Effector memory CD4-positive, alpha-beta T cell (primary cell): Measurements from ENCODE around the gene SOBP.

Experiments used
- DNase-seq, 3 donors: peaks; one replicate each; pipeline ENCODE4 v3.0.0-alpha.2; 2020
- H3K27ac ChIP-seq: 2 replicates; pipeline ENCODE4 v1.7.0; 2013; ENCODE audit warnings: mild to moderate bottlenecking, low read length, moderate library complexity; ENCODE audit not compliant: insufficient read depth, poor library complexity, severe bottlenecking
- H3K27me3 ChIP-seq: replicated peaks from 2 replicates; pipeline ENCODE4 v1.7.0; 2013; ENCODE audit warnings: mild to moderate bottlenecking, low read length; ENCODE audit not compliant: insufficient read depth, control insufficient read depth, poor library complexity, severe bottlenecking
- H3K36me3 ChIP-seq: 2 replicates; pipeline ENCODE4 v1.7.0; 2013; ENCODE audit warnings: mild to moderate bottlenecking, low read length, moderate library complexity; ENCODE audit not compliant: control insufficient read depth, insufficient read depth
- H3K4me1 ChIP-seq: 2 replicates; pipeline ENCODE4 v1.7.0; 2013; ENCODE audit warnings: low read length, mild to moderate bottlenecking; ENCODE audit not compliant: control insufficient read depth, insufficient read depth, poor library complexity, severe bottlenecking
- H3K4me3 ChIP-seq: 2 replicates; pipeline ENCODE4 v1.7.0; 2013; ENCODE audit warnings: low read length, low read depth, mild to moderate bottlenecking; ENCODE audit not compliant: insufficient read depth, poor library complexity, severe bottlenecking
- H3K9me3 ChIP-seq: 2 replicates; pipeline ENCODE4 v1.7.0; 2013; ENCODE audit warnings: mild to moderate bottlenecking, low read length, moderate library complexity; ENCODE audit not compliant: control insufficient read depth

Gene SOBP

DNA sequence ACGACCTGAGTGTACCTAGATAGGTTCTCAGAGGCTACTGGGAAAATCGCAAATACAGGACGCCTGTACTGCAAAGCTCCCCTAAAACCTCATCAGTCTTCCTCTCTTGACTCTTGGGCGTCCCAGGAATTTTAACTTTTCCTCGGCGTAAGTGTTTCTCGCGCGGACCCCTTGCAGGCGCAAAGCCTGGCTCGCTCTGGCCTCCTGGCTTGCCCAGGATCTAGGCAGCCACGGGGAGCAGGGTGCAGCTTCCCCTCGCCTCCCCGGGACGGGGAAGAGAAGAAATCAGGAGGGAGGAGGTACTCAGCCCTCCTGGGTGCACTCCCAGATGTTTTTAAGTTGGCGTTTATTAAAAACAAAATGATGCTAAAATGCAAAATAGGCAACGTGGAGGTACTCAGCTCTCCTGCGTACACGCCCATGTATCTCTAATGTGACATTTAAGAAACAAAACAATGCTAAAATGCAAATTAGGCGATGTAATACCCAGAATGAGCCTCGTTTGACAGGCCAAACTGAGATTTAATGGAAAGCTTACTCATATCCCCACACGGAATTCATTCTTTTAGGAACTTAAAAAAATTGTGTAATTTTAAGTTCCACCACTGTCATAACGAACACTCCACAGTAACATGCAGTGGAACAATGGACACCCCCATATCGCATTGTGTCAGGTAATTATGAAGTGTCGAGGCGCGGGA lies 1.6 kb upstream of the SOBP start:
- Histone ChIP-seq H3K36me3 (no peaks in the 10 kb centered on the region), H3K4me3 (peak overlapping the region; percentile 63), H3K27me3 (peaks cover 49% of the 10 kb centered on the region), H3K27ac (no peak overlapping the region), H3K4me1 (peaks cover 30% of the 10 kb centered on the region), H3K9me3 (no peaks in the 10 kb centered on the region)
- no peak for DNase-seq

DNA sequence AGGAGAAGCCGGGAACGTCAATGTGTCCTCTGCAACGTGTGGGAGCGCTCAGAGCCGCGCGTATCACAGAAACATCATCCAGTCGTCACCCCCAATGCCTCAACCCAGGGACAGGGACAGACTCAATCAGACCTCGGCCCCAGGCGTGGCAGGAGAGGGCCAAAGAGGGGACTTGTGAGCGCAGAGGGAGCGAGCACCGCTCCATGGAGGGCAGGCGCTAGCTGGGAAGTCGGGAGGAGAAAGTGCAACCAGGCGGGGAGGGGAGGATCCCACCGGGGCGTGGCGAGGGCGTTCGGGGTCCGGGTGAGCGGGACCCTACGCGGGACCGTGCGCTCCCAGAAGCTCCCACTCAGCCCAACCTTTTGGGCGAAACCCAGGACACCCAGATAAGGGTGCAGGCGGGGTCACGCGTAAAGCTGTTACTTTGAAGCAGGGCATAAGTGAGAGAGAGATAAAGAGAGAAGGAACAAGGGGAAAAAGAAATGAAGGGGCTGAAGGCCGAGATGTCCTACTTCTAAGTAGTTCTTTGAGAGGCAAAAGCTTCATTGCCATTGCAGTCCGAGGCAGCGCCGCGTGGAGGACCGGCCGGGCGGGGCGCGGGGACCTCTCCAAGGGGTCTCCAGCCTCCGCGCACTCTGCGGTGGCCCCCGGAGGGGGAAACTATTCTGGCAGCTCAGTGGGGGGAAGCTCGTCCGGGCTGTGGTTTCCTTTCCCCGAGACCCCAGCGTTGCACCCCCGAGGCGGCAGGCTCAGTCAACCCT lies 862 bp upstream of the SOBP start:
- Histone ChIP-seq H3K4me1 (peaks cover 30% of the 10 kb centered on the region), H3K9me3 (no peaks in the 10 kb centered on the region), H3K27me3 (peaks cover 47% of the 10 kb centered on the region), H3K4me3 (peak overlapping the region; percentile 63), H3K27ac (no peak overlapping the region), H3K36me3 (no peaks in the 10 kb centered on the region)
- DNase-seq, result no peak

DNA sequence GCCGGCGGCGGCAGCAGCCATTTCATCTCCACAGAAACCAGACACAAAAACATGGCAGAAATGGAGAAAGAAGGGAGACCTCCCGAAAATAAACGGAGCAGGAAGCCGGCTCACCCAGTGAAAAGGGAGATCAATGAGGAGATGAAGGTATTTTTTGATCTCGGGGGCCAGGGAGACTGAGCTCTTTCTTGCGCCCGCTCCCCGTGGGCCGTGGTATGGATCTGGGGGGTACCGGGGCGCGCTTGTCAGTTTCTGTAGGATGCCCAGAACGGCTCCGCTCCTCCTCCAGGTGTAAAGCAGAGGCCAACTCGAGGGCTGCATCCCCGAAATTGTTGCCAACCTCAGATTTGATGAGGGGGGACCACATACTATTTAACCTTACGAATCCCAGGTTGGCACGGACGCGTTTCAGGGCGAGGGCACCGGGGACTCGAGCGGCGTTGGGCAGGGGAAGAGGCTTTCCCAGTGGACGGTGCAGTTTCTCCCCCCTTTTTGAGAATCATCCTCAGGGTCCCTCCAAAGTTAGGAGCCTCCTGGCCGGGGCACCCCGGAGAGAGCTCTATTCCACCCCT lies 735 bp downstream of the SOBP start:
- Histone ChIP-seq H3K9me3 (no peaks in the 10 kb centered on the region), H3K4me1 (peaks cover 30% of the 10 kb centered on the region), H3K27ac (no peak overlapping the region), H3K4me3 (peak overlapping the region; percentile 76), H3K27me3 (peaks cover 46% of the 10 kb centered on the region), H3K36me3 (no peaks in the 10 kb centered on the region)
- no peak for DNase-seq

DNA sequence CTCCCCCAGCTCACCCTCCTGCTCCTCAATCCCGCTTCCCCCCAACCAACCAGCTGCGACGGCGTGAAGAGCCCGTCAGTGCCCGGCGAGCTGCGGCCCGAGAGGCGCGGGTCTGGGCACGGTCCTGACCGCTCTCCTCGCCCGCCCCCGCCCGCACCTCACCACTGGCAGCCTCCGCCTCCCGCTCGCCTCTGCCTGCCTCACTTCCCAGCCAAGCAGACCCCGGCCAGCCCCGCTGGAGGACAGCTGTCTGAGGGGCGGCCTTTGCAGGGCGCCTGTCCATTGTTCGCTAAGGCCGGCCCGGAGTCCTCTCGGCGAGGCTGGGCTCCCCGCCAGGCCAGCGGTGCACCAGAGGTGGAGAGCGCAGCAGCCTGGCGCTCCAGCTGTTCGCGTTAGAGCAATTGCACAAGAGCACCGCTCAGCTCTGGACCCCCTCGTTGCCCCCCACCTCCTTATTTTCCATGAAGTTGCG lies 1.3 kb downstream of the SOBP start:
- Histone ChIP-seq H3K27ac (no peak overlapping the region), H3K36me3 (no peaks in the 10 kb centered on the region), H3K4me3 (peak overlapping the region; percentile 76), H3K27me3 (peaks cover 46% of the 10 kb centered on the region), H3K4me1 (peaks cover 30% of the 10 kb centered on the region), H3K9me3 (no peaks in the 10 kb centered on the region)
- DNase-seq, result no peak

DNA sequence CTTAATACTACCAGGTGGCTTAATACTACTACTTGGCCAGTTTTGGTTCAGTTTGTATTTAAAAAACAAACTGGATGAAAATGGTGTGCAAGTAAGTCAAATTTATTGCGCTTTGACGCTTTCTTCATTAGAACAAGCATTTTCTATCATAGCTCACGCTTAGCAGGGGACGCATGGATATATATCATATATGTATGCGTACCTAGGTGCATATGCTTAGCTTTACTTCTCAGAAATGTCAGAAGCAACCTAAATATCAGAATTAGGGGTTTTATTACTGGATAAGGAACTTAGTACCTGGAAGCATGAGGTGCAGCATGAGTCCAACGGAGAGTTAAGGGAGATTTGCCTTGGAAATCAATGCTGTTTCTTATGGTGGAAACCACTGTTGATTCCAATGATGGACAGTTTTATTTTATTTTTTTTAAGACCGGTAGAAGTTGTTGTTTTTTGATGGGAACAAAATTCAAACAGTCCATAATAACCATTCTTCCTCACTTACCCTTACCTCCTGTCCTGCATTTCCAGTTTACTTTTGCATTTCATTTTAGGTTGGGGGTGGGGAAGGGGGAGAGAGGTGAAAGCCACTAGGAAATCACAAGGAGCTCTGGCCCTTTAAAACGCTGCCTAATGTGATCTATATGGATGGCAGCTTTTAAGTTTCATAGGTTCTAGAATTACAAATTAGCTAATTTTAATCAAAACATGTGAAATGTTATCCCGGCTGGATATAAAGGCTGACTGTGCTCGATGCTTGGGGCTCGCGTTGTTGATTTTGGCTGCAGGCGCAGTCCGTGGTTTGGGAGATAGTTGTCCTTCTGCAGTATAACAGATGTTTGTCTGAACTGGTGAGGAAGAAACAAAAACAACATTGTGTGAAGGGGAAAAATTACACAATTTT lies 2.1 kb downstream of the SOBP start:
- Histone ChIP-seq H3K36me3 (no peaks in the 10 kb centered on the region), H3K27me3 (peaks cover 42% of the 10 kb centered on the region), H3K27ac (no peak overlapping the region), H3K4me1 (peaks cover 30% of the 10 kb centered on the region), H3K4me3 (no peak overlapping the region), H3K9me3 (no peaks in the 10 kb centered on the region)
- no peak for DNase-seq

DNA sequence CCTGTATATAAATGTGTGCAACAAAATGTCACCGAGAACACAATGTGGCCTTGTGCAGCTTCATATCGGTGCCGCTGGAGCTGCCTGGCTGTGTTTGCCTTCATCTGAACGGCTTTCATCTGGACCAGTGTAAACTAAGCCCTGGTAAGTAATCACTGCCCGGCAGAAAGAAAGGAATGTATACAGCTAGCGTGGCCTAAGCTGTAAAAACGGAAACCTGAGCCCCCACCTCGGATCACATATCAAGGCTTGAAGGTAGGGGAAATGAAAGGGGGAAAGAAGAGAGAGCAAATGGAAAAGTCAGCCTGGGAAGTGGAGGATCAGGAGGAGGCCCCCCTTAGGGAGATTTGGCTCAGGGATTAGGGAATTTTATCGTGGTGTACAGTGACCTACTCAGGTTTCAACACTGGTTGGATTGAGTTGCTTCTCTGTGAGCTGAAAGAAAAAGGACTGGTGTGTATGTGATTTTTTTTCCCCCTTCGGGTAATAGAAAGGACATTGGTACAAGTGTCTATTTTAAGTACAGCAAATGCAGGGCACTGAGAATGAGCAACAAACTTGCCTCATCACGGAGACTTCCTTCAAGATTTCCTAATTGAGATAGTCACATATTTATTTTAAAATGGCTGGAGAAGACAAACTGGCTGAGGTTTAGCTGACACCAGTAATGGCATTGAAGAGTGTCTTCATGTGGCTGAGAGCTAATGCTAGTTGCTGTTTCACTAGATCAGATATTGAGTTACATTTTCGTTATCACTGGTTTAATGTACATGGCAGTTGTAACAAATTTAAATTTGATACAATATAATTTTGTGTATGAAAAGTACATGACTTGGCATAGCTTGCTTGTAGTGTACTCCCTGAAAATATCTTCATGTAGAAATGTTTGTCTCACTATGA lies 3.5 kb downstream of the SOBP start:
- DNase-seq, result no peak
- Histone ChIP-seq H3K4me1 (peaks cover 24% of the 10 kb centered on the region), H3K27ac (no peak overlapping the region), H3K27me3 (peaks cover 36% of the 10 kb centered on the region), H3K9me3 (no peaks in the 10 kb centered on the region), H3K36me3 (no peaks in the 10 kb centered on the region), H3K4me3 (no peak overlapping the region)

DNA sequence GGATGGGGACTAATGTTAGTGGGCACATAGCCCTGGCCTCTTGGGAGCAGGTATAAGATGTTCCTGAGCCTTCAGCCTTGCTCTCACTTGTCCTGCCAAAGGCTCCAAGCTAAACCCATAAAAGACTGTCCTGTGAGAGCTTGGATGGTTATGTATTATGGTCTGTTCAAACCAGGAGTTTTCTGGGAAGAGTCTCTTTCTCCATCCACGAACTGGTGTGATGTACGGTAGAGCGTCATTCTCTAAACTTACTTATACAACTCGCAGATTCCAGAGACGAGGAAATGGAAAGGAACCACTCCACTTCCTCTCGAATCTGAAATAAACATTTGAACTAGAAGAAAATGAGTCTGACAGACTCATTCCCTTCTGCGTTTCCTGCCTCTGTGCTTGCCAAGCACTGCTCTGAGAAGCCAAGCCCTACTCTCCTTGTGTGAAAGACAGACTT lies 5.3 kb downstream of the SOBP start:
- Histone ChIP-seq H3K27ac (no peak overlapping the region), H3K36me3 (no peaks in the 10 kb centered on the region), H3K27me3 (peaks cover 25% of the 10 kb centered on the region), H3K9me3 (no peaks in the 10 kb centered on the region), H3K4me1 (peaks cover 13% of the 10 kb centered on the region), H3K4me3 (no peak overlapping the region)
- DNase-seq, result no peak

DNA sequence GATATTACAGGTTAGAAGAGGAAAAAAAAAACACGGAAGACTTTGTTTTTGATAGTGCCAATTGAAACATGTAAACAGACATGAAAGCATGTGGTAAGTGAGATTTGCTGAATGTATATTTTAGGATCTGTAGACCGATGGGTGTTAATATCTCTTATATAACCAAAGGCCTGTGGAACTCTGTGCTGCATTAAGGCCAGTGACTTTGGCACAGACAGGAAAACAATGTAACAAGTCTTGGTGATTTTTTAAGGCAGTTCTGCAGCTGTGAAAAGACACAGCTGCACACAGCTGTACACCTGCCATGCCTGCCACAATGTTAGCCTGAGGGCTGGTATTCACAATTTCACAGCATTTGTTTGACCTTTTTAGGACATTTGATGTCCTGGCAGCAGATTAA lies 6.1 kb downstream of the SOBP start:
- DNase-seq, result no peak
- H3K36me3 ChIP-seq, result no peaks in the 10 kb centered on the region
- no peak overlapping the region for H3K27ac ChIP-seq
- peaks cover 18% of the 10 kb centered on the region for H3K27me3 ChIP-seq
- no peaks in the 10 kb centered on the region for H3K9me3 ChIP-seq
- H3K4me3 ChIP-seq, result no peak overlapping the region
- H3K4me1 ChIP-seq, result peaks cover 8% of the 10 kb centered on the region
